Vagina (tissue), 2 donors: ENCODE results near the gene UAP1. TPM values are rescaled to one million over a fixed set of nuclear protein-coding genes. Genes with fewer than 3 reads are reported as not detected.

ENCODE experiments used
- DNase-seq, 2 donors: peaks; one replicate each; pipeline ENCODE4 v3.0.0-alpha.2; 2017; ENCODE audit errors: extremely low spot score in 2 of 2
- H3K27ac ChIP-seq: fragments of 200-600 bp; sonication (generic); one replicate; pipeline ENCODE4 v1.5.1; 2019
- H3K27me3 ChIP-seq: fragments of 200-600 bp; sonication (generic); one replicate; pipeline ENCODE4 v1.5.1; 2019
- H3K36me3 ChIP-seq, 2 donors: fragments of 200-600 bp; sonication (generic); one replicate each; pipeline ENCODE4 v1.5.1; 2017 to 2019
- H3K4me1 ChIP-seq: fragments of 200-600 bp; sonication (generic); one replicate; pipeline ENCODE4 v1.5.1; 2019
- H3K4me3 ChIP-seq, 2 donors: fragments of 200-600 bp; sonication (generic); 1 replicate in 1 of 2; 2 replicates in 1 of 2; pipeline ENCODE4 v1.5.1; 2016 to 2019
- H3K9me3 ChIP-seq: fragments of 200-600 bp; sonication (generic); one replicate; pipeline ENCODE4 v1.5.1; 2019
- POLR2A ChIP-seq, 2 donors: fragments of 450-650 bp; IDR thresholded peaks; one replicate each; pipeline ENCODE4 v1.6.1; 2017; ENCODE audit warnings: antibody characterized with exemption in 2 of 2, mild to moderate bottlenecking in 2 of 2, moderate library complexity in 2 of 2
- POLR2AphosphoS5 ChIP-seq, 2 donors: sonication (generic); formaldehyde crosslinking; IDR thresholded peaks; one replicate each; pipeline ENCODE4 v1.9.0; 2017; ENCODE audit warnings: antibody characterized with exemption in 2 of 2, mild to moderate bottlenecking in 2 of 2, low read depth in 1 of 2; ENCODE audit not compliant: insufficient read depth in 1 of 2
- intact Hi-C: fragments of 100-400 bp; cut with DNase I; formaldehyde crosslinking; loops from one replicate; pipeline ENCODE4 v1.15.1; 2023
- small RNA-seq: library from RNA; depleted of rRNA; stranded (forward); fragments of <200 nt; gene quantifications from one replicate; pipeline ENCODE3, GENCODE V24; 2016
- total RNA-seq: library from RNA; depleted of rRNA; stranded (reverse); fragments of >200 nt; gene quantifications from one replicate; pipeline ENCODE4 v1.2.3, GENCODE V29; 2016
- TF ChIP-seq, protein P1 (sequence below), 3 experiments: fragments of 450-650 bp in 2 of 3; fragments of 200-600 bp in 1 of 3; sonication (generic) in 1 of 3; IDR thresholded peaks; one replicate each; pipeline ENCODE4 v1.5.1; 2017 to 2019; ENCODE audit warnings: antibody characterized with exemption in 3 of 3, mild to moderate bottlenecking in 2 of 3, moderate library complexity in 2 of 3

UAP1 gene
- total RNA-seq, 1 donor from 2014 or later = 118 TPM

DNA sequence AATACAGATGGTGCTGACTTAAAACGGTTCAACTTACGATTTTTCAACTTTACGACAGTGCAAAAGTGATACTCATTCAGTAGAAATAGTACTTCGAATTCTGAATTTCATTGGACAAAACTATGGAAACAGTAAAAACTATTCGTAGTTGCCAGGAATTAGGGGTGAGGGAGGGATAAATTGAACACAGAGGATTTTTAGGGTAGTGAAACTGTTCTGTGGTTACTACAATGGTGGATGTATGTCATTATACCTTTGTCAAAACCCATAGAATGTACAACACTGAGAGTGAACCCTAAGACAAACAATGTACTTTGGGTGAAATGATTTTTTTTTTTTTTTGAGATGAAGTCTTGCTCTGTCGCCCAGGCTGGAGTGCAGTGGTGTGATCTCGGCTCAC lies 78.2 kb downstream of the UAP1 start:
- Histone ChIP-seq H3K4me3 (no peak overlapping the region), H3K4me1 (peaks cover 14% of the 10 kb centered on the region), H3K27me3 (no peaks in the 10 kb centered on the region), H3K27ac (no peak overlapping the region), H3K9me3 (no peaks in the 10 kb centered on the region), H3K36me3 (no peaks in the 10 kb centered on the region)
- intact Hi-C loops = no loop called here
- DNase-seq = no peak
- no peak for TF ChIP-seq POLR2A (IDR thresholded peaks at IDR 0.05)

DNA sequence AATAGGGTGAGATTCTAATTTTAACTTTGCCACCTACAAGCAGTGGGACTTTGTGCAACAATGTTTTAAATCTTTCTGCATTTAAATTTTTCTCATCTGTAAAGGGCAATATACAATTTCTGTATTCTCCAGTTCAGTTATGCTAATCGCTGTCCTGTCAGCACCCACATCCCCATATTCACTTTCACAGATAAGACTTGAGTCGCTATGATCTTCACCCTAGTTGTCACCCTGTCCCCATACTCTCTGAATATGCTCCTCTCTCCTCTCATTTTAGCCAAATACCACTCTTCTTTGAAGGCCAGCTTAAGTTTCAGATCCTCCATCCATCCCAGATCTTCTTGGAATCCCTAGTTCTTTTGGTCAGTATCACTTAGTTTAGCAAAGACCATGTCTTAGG lies 79.6 kb downstream of the UAP1 start:
- H3K9me3 ChIP-seq = no peaks in the 10 kb centered on the region
- intact Hi-C loops = no loop called here
- no peak overlapping the region for H3K4me3 ChIP-seq
- no peaks in the 10 kb centered on the region for H3K27me3 ChIP-seq
- no peak overlapping the region for H3K27ac ChIP-seq
- TF ChIP-seq POLR2AphosphoS5 (IDR thresholded peaks at IDR 0.05; ENCODE audit: insufficient read depth in 1 of 2, low read depth in 1 of 2) (no peak), POLR2A (IDR thresholded peaks at IDR 0.05) (no peak)
- TF ChIP-seq, protein P1, sequence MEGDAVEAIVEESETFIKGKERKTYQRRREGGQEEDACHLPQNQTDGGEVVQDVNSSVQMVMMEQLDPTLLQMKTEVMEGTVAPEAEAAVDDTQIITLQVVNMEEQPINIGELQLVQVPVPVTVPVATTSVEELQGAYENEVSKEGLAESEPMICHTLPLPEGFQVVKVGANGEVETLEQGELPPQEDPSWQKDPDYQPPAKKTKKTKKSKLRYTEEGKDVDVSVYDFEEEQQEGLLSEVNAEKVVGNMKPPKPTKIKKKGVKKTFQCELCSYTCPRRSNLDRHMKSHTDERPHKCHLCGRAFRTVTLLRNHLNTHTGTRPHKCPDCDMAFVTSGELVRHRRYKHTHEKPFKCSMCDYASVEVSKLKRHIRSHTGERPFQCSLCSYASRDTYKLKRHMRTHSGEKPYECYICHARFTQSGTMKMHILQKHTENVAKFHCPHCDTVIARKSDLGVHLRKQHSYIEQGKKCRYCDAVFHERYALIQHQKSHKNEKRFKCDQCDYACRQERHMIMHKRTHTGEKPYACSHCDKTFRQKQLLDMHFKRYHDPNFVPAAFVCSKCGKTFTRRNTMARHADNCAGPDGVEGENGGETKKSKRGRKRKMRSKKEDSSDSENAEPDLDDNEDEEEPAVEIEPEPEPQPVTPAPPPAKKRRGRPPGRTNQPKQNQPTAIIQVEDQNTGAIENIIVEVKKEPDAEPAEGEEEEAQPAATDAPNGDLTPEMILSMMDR (IDR thresholded peaks at IDR 0.05) = no peak
- H3K36me3 ChIP-seq = no peaks in the 10 kb centered on the region
- no peak for DNase-seq
- peaks cover 2% of the 10 kb centered on the region for H3K4me1 ChIP-seq

GRCh38 chr1:162644986-162645314 lies 83.4 kb downstream of the UAP1 start:
- no peaks in the 10 kb centered on the region for H3K27me3 ChIP-seq
- no peaks in the 10 kb centered on the region for H3K36me3 ChIP-seq
- H3K27ac ChIP-seq = no peak overlapping the region
- H3K4me1 ChIP-seq = peaks cover 21% of the 10 kb centered on the region
- DNase-seq = no peak
- no peaks in the 10 kb centered on the region for H3K9me3 ChIP-seq
- TF ChIP-seq POLR2AphosphoS5 (IDR thresholded peaks at IDR 0.05; ENCODE audit: insufficient read depth in 1 of 2, low read depth in 1 of 2) (no peak), POLR2A (IDR thresholded peaks at IDR 0.05) (no peak)
- TF ChIP-seq, protein P1 (IDR thresholded peaks at IDR 0.05) = no peak
- H3K4me3 ChIP-seq = no peak overlapping the region
- intact Hi-C loops = no loop called here

DNA sequence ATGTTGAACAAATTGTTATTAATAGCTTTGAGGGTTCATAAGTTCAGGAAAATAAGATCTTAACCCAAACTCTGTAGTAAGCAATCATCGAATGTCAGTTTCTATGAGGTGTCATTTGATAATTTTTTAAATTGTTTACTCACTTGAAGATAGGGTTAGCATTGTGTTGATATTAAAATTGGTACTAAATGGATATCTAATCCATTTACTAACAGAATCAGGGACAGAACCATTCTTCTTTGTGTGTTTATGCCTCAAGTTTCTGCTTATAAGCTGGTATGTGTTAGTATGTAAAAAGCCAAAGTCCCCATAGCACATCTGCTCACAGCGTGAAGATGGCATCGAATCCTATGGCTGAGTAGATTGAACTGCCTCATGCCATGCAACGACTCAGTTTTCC lies 84.1 kb downstream of the UAP1 start:
- TF ChIP-seq, protein P1 (IDR thresholded peaks at IDR 0.05) = no peak
- TF ChIP-seq POLR2AphosphoS5 (IDR thresholded peaks at IDR 0.05; ENCODE audit: insufficient read depth in 1 of 2, low read depth in 1 of 2) = no peak
- TF ChIP-seq POLR2A (IDR thresholded peaks at IDR 0.05) = no peak
- no peak for DNase-seq
- Histone ChIP-seq H3K9me3 (no peaks in the 10 kb centered on the region), H3K27me3 (no peaks in the 10 kb centered on the region), H3K27ac (no peak overlapping the region), H3K36me3 (no peaks in the 10 kb centered on the region), H3K4me3 (no peak overlapping the region), H3K4me1 (peaks cover 21% of the 10 kb centered on the region)
- intact Hi-C loops = no loop called here

DNA sequence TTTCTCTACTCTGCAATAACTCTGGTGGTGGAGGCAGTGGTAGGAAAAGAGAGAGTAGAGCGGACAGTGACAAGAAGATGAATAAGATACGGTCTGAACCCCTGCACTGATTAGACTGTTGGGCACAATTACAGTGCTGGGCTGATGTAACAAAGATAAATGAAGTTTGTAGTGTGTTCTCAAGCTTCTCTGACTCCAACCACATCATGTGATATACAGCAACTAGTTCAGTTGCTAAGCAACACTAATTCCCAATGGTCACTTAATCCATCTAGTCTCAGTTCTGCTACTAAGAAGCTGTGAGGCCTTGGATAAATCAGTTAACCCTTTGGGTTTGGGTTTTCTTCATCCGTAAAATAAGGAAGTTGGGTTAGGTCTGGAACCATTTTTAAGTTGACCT lies 88.1 kb downstream of the UAP1 start:
- Histone ChIP-seq H3K36me3 (no peaks in the 10 kb centered on the region), H3K9me3 (no peaks in the 10 kb centered on the region), H3K4me3 (no peak overlapping the region), H3K4me1 (peaks cover 21% of the 10 kb centered on the region), H3K27ac (no peak overlapping the region), H3K27me3 (no peaks in the 10 kb centered on the region)
- TF ChIP-seq POLR2AphosphoS5 (IDR thresholded peaks at IDR 0.05; ENCODE audit: insufficient read depth in 1 of 2, low read depth in 1 of 2) (no peak), POLR2A (IDR thresholded peaks at IDR 0.05) (no peak)
- TF ChIP-seq, protein P1 (IDR thresholded peaks at IDR 0.05) = no peak
- DNase-seq = no peak
- intact Hi-C loops = no loop called here

Small RNAs within 50 kb of the gene (small RNA-seq; reads per million reads assigned to genes)
- gene UQCRBP2 = not detected

Other genes starting within 250 kb of the UAP1 start
- gene SPATA46, start 184.9 kb upstream of the UAP1 start, total RNA-seq = not detected
- gene C1orf226, start 180.0 kb upstream of the UAP1 start, total RNA-seq = 2.7 TPM
- not detected for gene SH2D1B, start 149.6 kb upstream of the UAP1 start, total RNA-seq
- gene UHMK1, start 63.9 kb upstream of the UAP1 start, total RNA-seq = 27.5 TPM
- 153 TPM for gene DDR2, start 70.7 kb downstream of the UAP1 start, total RNA-seq
- 18.9 TPM for gene HSD17B7, start 229.0 kb downstream of the UAP1 start, total RNA-seq